HL-60/S4 treated with phorbol 12-myristate 13-acetate at 8.2 ng/mL for 4 days and 3 days (cell line): ENCODE data around the gene TMPRSS11B.
"Not testable (repeated sequence)": the region's sequence is repeated elsewhere in the genome, so short reads cannot be mapped to it uniquely, and the experiment has no call there.

Source experiments
- in situ Hi-C: fragments of 300-500 bp; cut with MboI; formaldehyde crosslinking; loops from 2 replicates; pipeline ENCODE4 v1.15.0; 2022; ENCODE audit warnings: low sequenced_read_pairs

The TMPRSS11B gene, protein sequence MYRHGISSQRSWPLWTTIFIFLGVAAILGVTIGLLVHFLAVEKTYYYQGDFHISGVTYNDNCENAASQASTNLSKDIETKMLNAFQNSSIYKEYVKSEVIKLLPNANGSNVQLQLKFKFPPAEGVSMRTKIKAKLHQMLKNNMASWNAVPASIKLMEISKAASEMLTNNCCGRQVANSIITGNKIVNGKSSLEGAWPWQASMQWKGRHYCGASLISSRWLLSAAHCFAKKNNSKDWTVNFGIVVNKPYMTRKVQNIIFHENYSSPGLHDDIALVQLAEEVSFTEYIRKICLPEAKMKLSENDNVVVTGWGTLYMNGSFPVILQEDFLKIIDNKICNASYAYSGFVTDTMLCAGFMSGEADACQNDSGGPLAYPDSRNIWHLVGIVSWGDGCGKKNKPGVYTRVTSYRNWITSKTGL

DNA sequence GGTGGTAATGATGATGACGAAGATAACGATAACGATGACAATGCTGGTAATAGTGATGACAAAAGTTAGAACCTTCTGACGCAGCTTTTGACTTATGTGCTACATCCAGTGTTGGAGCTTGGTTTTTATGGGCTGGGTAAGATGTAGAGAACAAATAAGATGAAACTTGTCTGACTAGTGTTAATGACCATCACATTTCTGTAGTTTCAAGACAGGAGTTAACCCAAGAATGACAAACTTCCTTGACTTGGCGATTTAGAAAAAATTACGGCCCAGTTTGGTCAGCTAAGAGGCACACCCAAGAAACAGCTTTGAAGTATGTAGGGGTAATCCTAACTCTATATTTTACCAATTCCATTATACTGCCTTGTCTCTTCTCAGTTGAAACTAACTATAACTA lies at the start of gene TMPRSS11B:
Gene TMPRSS11B, minus strand, starts transcription at position 101 of the 400 bp plus-strand sequence. CDS start 136 bp downstream, outside the sequence.
- in situ Hi-C loops, result no loop called here

DNA sequence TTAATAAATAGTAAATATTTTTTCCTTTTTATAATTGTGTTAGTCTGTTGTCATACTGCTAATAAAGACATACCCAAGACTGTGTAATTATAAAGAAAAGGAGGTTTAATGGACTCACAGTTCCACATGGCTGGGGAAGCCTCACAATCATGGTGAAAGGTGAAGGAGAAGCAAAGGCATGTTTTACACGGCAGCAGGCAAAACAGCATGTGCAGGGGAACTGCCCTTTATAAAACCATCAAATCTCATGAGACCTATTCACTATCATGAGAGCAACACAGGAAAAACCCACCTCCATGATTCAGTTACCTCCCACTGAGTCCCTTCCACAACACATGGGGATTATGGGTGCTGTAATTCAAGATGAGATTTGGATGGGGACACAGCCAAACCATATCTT lies 45.8 kb upstream of the TMPRSS11B start:
- in situ Hi-C loops, result no loop called here

DNA sequence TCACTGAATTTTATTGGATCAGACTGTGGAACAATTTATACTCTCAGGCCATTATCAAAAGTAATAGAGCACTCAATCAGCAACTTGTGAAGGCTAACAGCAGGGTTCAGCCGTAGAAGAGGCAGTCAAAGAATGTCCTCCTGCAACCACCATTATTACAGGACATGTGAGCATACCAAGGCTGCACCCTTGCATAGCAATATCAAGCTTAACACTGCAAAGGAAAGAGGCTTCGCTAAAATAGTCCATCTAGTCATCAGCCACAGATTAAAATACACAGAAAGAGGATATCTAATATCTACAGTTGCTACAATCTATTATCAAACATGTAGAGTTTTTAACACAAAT lies 42.9 kb upstream of the TMPRSS11B start:
- in situ Hi-C loops, result no loop called here

DNA sequence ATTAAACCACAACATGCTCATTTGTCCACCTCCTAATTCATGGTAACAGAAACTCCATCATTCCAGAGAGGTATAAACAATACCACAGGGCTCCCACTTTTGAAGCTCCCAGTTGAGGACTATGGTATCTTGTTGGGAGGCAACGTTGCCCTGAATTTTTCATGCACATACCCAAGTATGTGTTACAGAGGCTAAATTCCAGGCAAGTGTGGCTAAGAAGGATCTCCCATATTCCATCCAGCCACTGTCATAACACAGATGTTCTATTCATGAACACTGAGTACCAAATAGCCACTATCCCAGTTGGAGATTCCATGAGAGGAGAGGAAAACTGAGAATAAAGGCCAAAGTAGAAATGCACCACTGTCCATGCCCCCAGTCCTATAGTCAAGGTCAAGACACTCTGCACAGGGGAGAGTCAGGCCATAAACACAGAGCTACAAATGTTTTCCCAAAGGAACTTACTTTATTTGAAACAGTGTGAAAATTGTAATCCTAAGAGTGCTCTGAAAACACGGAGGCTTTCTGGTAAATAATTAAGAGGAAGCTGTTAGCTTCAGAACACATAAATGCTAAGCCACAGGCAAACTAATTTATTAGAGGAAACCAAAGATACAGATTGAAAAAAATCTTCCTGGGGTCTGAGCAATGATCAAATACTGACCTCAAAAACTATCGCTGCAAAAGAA lies 42.4 kb upstream of the TMPRSS11B start:
- in situ Hi-C loops, result no loop called here

DNA sequence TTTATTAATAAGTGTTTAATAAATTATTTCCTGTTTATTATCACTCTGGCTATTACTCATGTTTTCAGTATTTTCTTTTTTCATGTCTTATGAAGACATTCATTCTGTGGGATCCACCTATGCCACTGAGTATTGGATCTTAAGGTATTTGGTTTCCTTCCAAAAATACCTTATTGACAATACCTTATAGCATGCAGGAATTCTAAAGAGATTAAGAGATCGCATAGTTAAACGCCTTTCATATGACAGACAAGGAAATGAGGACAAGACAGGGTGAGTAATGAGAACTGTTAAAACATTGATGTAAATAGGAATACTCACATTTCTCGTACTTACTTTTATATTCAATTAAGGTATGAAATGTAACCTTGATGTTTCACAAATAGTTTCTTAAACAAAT lies 38.2 kb upstream of the TMPRSS11B start:
- in situ Hi-C loops, result no loop called here

DNA sequence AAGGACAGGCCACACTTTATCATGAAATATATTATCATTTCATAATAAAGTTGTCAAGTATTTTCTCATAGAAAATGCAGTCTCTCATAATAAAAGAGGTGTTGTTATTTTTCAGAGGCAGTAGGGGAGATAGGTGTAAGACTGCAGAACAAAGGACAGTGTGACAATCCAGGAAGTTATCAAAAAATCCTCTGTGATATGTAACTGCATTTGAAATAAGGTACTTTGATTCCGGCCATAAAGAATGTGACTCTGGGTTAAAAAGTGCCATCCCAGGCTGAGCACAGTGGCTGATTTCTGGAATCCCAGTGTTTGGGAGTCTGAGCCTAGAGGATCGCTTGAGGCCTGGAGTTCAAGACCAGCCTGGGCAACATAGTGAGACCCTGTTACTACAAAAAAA lies 37.6 kb upstream of the TMPRSS11B start:
- in situ Hi-C loops, result no loop called here

DNA sequence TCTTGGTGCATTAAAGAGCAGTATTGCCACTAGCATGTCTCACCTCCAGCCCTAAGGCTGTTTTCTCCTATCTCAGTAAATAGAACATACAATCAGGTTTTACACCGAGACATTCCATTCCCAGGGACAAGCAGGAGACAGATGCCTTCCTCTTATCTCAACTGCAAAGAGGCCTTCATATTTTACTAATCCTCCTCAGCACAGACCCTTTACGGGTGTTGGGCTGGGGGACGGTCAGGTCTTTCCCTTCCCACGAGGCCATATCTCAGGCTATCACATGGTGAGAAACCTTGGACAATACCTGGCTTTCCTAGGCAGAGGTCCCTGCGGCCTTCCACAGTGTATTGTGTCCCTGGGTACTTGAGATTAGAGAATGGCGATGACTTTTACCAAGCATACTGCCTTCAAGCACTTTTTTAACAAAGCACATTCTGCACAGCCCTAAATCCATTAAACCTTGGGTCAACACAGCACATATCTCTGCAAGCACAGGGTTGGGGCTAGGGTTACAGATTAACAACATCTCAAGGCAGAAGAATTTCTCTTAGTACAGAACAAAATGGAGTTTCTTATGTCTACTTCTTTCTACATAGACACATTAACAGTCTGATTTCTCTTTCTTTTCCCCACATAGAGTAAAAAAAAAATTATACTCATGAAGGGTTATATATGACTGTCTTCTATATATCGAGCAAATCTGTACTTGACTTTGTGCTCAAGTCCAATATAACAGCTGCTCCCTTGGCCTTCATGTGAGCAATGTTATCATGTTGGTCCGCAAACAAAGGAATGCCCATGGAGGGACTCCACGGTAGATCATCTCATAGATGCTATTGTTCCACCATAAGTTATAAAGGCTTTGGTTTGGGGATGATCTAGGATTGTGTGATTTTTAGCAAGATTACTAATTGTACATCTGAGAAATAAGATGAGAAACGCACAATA lies 36.6 kb upstream of the TMPRSS11B start:
- in situ Hi-C loops, result not testable (repeated sequence)

DNA sequence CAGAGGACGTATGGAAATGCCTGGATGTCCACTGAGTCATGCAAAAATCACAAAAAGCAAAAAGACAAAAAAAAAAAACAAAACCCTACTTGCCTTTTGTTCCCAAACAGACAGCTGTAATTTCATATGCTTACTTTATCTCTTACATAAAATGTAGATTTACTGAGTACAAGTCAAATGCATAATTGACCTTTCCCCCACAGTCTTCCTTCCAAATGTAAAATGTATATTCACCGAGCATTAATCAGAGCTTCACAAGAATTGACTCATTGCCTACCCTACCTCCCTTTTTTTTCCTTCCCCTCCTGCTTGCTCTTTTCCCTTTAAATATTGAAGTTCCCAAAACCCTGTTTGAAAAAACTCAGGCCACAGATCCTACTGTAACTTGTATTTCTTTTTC lies 32.5 kb upstream of the TMPRSS11B start:
- in situ Hi-C loops, result no loop called here

DNA sequence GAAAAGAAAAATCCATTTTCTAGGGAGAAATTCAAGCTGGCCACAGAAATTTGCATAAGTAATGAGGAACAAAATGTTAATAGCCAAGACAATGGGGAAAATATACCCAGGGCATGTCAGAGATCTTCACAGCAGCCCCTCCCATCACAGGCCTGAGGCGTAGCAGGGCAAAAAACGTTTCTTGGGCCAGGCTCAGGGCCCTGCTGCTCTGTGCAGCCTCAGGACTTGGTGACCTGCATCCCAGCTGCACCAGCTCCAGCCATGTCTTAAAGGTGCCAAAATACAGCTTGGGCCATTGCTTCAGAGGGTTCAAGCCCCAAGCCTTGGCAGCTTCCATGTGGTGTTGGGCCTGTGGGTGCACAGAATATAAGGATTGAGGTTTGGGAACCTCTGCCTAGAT lies 32.1 kb upstream of the TMPRSS11B start:
- in situ Hi-C loops, result no loop called here

DNA sequence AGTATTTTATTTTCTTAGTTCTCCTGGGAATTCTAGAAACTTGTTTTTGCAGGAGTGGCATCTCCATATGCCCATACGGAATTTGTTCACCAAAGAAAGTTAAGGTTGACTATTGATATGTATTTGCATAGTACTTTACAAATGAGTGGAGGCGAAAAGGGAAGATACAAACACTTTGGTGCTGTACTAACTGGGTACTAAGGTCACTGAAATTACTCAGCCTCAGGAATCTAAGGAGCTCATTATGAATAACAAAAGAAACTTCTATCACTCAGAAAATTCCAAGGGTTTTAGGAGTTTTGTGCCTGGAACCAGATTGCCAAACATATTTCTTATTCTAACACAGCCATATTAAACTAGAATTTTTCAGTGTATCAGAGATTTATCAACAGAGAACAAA lies 27.4 kb upstream of the TMPRSS11B start:
- in situ Hi-C loops, result no loop called here

DNA sequence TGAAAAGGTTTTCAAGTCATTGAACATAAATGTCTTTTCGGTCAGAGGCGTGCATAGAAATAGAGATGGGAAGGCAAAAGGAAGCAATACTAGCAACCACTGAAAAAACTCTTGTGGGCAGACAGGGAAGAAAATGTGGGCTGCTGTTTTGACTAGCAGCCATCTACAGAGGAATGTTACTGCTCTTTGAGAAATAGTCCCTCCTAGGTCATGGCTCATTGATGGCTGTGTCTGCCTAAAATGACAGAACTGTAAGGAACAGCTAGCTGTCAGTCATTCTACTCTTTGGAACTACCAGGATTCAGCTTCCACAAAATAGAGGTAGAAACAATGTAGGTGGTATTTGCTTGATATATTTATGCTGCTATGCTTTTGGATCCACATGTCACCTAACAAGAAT lies 26.9 kb upstream of the TMPRSS11B start:
- in situ Hi-C loops, result no loop called here

DNA sequence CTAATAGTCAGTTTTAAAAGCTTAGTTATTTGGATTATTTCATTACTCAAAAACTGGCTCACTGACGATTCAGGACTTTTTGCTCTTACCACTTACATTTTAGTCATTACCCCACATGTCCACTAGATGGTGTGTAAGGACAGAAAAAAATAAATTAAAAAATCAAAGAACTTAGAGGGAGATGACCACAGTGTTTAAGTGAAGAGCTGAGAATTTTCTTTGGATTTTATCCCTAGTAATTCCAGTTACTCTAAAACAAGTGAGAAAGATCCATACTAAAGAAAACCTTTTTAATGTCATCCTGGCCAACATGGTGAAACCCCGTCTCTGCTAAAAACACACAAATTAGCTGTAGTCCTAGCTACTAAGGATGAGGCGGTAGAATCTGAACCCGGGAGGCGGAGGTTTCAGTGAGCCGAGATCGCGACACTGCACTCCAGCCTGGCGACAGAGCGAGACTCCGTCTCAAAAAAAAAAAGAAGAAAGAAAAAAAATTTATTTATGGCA lies 26.4 kb upstream of the TMPRSS11B start:
- in situ Hi-C loops, result no loop called here

DNA sequence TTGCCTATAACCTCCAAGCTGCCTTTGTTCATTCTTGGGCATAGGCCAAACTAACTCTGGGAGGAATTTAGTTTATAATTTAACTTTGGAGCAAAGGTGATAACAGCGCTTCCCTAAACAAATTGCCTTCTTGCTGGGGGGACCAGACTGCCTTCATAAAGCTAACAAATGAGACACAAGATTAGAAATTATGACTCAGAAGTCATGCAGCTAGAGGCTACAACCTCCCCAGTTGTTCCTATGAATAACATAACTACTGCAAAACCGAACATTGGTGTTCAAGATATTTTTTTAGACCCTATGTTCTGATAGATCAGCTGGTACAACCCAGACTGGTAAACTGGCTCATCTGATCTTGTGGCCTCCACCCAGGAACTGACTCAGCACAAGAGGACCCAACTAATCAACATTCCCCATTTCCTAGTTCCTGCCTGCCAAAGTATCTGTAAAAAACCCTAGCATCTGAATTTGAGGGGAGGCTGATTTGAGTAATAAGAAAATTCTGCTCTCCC lies 22.0 kb upstream of the TMPRSS11B start:
- in situ Hi-C loops, result no loop called here

DNA sequence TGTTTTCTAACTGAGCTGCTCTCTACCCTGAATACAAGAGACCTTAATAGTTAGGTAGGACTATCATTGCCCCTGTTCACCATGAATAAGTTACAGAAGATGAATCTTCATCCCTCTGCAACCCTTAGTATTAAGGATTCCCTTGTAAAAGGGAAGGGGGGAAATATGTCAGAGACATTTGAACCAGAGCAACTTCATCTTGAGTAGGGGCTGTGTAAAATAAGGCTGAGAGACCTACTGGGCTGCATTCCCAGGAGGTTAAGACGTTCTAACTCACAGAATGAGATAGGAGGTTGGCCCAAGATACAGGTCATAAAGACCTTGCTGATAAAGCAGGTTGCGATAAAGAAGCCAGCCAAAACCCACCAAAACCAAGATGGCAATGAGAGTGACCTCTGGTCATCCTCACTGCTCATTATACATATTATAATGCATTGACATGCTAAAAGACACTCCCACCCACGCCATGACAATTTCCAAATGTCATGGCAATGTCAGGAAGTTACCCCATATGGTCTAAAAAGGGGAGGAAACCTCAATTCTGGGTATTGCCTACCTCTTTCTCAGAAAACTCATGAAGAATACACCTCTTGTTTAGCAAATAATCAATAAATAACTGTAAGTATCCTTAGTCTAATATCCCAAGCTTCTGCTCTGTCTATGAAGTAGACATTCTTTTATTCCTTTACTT lies 19.5 kb upstream of the TMPRSS11B start:
- in situ Hi-C loops, result no loop called here

DNA sequence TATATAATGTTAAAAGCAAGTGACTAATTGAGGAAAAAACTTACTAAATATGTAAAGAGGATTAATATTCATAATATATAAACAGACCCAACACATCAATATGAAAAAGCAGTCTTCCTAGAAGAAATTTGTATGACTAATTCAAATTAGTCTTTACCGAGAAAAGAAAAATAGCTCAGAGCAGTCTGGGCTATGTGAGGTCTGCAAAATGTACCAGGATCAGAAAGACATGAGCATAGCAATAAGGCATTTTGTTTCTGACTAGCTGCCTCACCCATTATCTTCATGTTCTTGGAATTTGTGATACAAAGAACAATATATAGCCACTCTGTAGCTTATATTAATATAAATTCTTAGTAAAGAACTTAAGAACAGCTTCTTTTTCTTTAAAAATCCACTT lies 13.7 kb upstream of the TMPRSS11B start:
- in situ Hi-C loops, result no loop called here

DNA sequence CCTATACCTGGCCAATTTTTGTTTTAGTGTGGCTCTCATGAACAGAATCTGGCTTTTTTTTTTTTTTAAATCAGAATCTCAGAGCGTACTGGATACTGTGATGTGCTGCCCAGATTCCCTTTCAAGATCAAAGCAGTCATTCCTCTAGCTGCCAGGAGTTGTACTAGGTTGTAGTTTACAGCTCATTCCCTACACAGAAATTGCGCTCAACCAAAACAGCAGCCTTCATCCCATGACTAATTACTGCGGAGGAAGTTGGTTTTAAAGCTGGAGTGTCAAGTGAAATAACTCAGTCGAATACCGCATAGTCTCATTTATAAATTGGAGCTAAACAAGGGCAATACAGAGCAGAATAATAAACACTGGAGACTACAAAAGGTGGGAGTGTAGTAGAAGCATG lies 12.2 kb upstream of the TMPRSS11B start:
- in situ Hi-C loops, result no loop called here

DNA sequence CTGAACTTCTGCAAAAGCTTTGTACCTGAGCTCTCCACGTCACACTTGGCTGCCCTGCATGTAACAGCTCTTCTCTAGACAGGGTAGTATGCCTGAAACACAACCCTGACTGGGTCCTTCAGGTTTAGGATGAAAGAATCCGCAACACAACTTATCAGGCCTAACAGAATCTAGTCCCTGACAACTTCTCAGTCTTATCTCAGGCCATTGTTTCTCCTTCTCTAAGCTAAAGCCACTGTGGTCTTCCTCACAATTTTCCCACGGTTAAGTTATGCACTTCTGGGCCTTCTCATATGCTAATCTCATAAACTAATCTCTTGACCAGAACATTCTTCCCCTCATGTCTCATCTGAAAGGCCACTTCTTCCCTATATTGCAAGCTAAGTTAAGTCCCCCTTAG lies 10.8 kb upstream of the TMPRSS11B start:
- in situ Hi-C loops, result no loop called here

DNA sequence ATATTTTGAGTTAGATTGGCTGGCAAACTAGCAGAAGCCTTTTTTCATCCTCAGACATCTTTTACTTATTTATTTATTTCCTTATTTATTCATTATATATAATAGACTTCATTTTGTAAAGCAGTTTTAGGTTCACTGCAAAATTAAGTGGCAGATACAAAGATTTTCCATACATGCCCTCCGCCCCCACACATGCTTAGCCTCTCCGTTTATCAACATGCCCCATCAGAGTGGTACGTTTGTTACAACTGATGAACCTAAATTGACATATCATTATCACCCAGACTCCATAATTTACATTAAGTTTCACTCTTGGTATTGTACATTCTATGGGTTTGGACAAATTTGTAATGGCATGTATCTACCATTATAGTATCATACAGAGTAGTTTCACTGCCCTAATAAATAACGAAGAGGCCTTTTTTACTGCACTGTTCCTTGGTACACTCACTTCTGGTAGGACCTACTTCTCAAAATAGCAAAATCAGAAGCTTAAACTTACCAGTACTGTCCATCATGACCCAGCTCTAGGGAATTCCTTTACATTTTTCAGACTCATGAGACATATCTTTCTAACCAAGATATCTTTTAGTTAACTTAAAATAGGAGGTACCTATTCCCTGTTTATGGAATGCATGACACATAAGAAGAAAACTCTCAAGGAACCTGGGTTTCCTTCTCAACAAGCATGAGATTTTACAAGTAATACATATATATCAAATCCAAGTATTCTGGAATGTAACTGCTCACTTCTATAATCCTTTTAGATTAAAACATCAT lies 4.8 kb upstream of the TMPRSS11B start:
- in situ Hi-C loops, result no loop called here

DNA sequence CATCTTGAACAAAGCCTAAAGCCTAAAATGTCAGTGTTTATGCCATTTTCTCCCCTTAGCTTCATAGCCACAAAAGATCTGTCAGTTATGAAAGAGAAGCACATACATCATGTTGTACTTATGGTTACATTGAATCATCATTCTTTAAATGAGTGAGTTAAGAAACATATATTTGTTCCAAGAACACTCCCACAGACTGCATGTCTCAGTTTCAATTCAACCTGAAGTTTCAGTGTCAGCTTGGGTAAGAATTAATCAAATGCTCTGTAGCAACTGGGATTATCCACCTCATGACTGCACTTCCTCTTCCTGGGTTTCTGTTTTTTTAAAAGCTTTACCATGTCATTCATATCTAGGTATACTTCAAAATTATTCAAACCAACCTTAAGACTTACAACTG lies 3.9 kb upstream of the TMPRSS11B start:
- in situ Hi-C loops, result no loop called here

DNA sequence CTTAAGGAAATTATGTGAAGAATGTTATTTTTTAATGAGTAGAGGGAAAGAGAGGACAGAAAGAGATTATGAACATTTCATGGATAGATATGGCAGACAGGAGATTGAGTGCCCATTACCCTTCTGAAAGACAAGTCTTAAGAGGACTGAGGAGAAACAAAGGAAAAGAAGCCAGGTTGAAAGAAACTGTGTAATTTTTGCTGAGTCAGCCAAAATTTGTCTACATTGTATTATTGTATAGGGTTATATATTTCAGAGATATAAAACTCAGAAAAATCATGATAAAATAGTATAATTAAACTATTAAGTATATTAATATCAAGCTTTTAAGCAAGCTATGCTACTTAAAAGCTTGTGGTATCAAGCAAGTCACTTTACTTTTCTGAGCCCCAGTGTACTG lies 4.9 kb downstream of the TMPRSS11B start:
- in situ Hi-C loops, result no loop called here
